ENCODE results near the gene PPA2.
"Not testable (repeated sequence)": the region's sequence is repeated elsewhere in the genome, so short reads cannot be mapped to it uniquely, and the experiment has no call there.

The PPA2 gene

GRCh38 chr4:105473324-105474098, at the start of gene PPA2:
Gene PPA2 (minus strand): TSS chr4:105474062. CDS start chr4:105474050, 12 bp downstream.
- DNase-seq, result peak; percentile 42 to 90

- DNase-seq, result peak; percentile 4 to 64
Observed at GRCh38 chr4:105520819-105521790, 47.2 kb upstream of the PPA2 start.

- no peak for DNase-seq
Observed at GRCh38 chr4:105510245-105510644, 36.4 kb upstream of the PPA2 start.

- no peak for DNase-seq
Observed at GRCh38 chr4:105509714-105510113, 35.9 kb upstream of the PPA2 start.

GRCh38 chr4:105509291-105509690, 35.4 kb upstream of the PPA2 start:
- no peak for DNase-seq

GRCh38 chr4:105504744-105505143, 30.9 kb upstream of the PPA2 start:
- no peak for DNase-seq

GRCh38 chr4:105503484-105503883, 29.6 kb upstream of the PPA2 start:
- no peak for DNase-seq

GRCh38 chr4:105496899-105497298, 23.0 kb upstream of the PPA2 start:
- no peak for DNase-seq

- no peak for DNase-seq
Observed at GRCh38 chr4:105495667-105496066, 21.8 kb upstream of the PPA2 start.

- DNase-seq, result no peak
Observed at GRCh38 chr4:105490523-105490922, 16.7 kb upstream of the PPA2 start.

GRCh38 chr4:105483840-105484239, 10.0 kb upstream of the PPA2 start:
- no peak for DNase-seq

GRCh38 chr4:105474099-105474518, 247 bp upstream of the PPA2 start:
- no peak for DNase-seq

GRCh38 chr4:105472871-105473323, 965 bp downstream of the PPA2 start:
- peak in 1 of 2 experiments; percentile 56 for DNase-seq

GRCh38 chr4:105471566-105472176, 2.2 kb downstream of the PPA2 start:
- DNase-seq, result peak; percentile 56 to 79

- no peak for DNase-seq
Observed at GRCh38 chr4:105470766-105471165, 3.1 kb downstream of the PPA2 start.

GRCh38 chr4:105469736-105470135, 4.1 kb downstream of the PPA2 start:
- no peak for DNase-seq

- no peak for DNase-seq
Observed at GRCh38 chr4:105466580-105466979, 7.3 kb downstream of the PPA2 start.

- DNase-seq, result not testable (repeated sequence)
Observed at GRCh38 chr4:105464563-105464962, 9.3 kb downstream of the PPA2 start.

- no peak for DNase-seq
Observed at GRCh38 chr4:105462576-105462975, 11.3 kb downstream of the PPA2 start.

GRCh38 chr4:105461621-105462382, 12.1 kb downstream of the PPA2 start:
- no peak for DNase-seq

GRCh38 chr4:105461221-105461620, 12.6 kb downstream of the PPA2 start:
- DNase-seq, result no peak

- no peak for DNase-seq
Observed at GRCh38 chr4:105460306-105460705, 13.6 kb downstream of the PPA2 start.

Measured in NCI-H526 (cell line).